HEK293 (cell line): Measurements from ENCODE around the gene STEAP1B.

Experiments
- CTCF ChIA-PET: fragments of 350-600 bp; formaldehyde crosslinking; extraction: SDS; loops from one replicate; lab custom pipeline; 2021; ENCODE audit warnings: antibody characterized with exemption; lab: Yijun Ruan, JAX
- POLR2A ChIA-PET: fragments of 300-600 bp; formaldehyde crosslinking; extraction: SDS; loops from one replicate; lab custom pipeline; 2020; ENCODE audit warnings: antibody characterized with exemption, inconsistent platforms; lab: Yijun Ruan, JAX
- H3K27ac ChIP-seq: fragments of 200-500 bp; sonication (Bioruptor generic); 2 replicates; pipeline ENCODE4 v1.5.1; 2014; ENCODE audit warnings: low read depth, low read length, control low read depth, inconsistent platforms; ENCODE audit errors: extremely low read depth
- H3K36me3 ChIP-seq, 2 experiments: fragments of 200-500 bp in 1 of 2; sonication (Bioruptor generic) in 1 of 2; 1 replicate in 1 of 2; 2 replicates in 1 of 2; pipeline ENCODE4 v1.5.1; 2014 to 2017; ENCODE audit warnings: inconsistent platforms in 2 of 2, low read length in 2 of 2; ENCODE audit not compliant: control insufficient read depth in 2 of 2, insufficient read depth in 1 of 2
- H3K4me1 ChIP-seq: fragments of 200-500 bp; sonication (Bioruptor generic); 2 replicates; pipeline ENCODE4 v1.5.1; 2014; ENCODE audit warnings: mild to moderate bottlenecking, low read length, inconsistent platforms; ENCODE audit not compliant: control insufficient read depth, insufficient read depth
- H3K4me3 ChIP-seq: 2 replicates; pipeline ENCODE4 v1.5.1; 2011; ENCODE audit warnings: low read depth, mild to moderate bottlenecking, control low read depth, low read length, moderate library complexity
- H3K9me3 ChIP-seq: fragments of 200-500 bp; sonication (Bioruptor generic); 2 replicates; pipeline ENCODE4 v1.5.1; 2014; ENCODE audit warnings: low read depth, low read length, inconsistent platforms; ENCODE audit not compliant: control insufficient read depth, insufficient read depth
- BCL11A ChIP-seq: fragments of 450-650 bp; formaldehyde crosslinking; IDR thresholded peaks from 2 replicates; pipeline ENCODE4 v1.5.1; 2016; ENCODE audit warnings: low read depth, missing biosample characterization, missing genetic modification characterization
- GFI1B ChIP-seq: fragments of 450-650 bp; formaldehyde crosslinking; IDR thresholded peaks from 2 replicates; pipeline ENCODE4 v1.5.1; 2016; ENCODE audit warnings: missing biosample characterization, missing genetic modification characterization
- GLI2 ChIP-seq: fragments of 450-650 bp; formaldehyde crosslinking; IDR thresholded peaks from 2 replicates; pipeline ENCODE4; 2017; ENCODE audit warnings: missing biosample characterization, missing genetic modification characterization, low read depth, borderline replicate concordance
- GLIS1 ChIP-seq: fragments of 450-650 bp; formaldehyde crosslinking; IDR thresholded peaks from 2 replicates; pipeline ENCODE4 v1.5.1; 2016; ENCODE audit warnings: missing biosample characterization, missing genetic modification characterization
- HOXA7 ChIP-seq: sonication (generic); formaldehyde crosslinking; IDR thresholded peaks from 2 replicates; pipeline ENCODE4 v1.8.1; 2022; ENCODE audit warnings: missing genetic modification reagents, borderline replicate concordance
- KLF8 ChIP-seq: fragments of 450-650 bp; formaldehyde crosslinking; IDR thresholded peaks from 2 replicates; pipeline ENCODE4 v1.5.1; 2016; ENCODE audit warnings: missing biosample characterization, missing genetic modification characterization
- TRIM28 ChIP-seq: IDR thresholded peaks from 2 replicates; pipeline ENCODE4 v1.6.1; 2011; ENCODE audit warnings: low read length, control low read depth, borderline replicate concordance
- ZBTB49 ChIP-seq: fragments of 450-650 bp; formaldehyde crosslinking; IDR thresholded peaks from 2 replicates; pipeline ENCODE4 v1.5.1; 2016; ENCODE audit warnings: missing biosample characterization, missing genetic modification characterization, low read depth
- ZBTB7A ChIP-seq: fragments of 450-650 bp; formaldehyde crosslinking; IDR thresholded peaks from 2 replicates; pipeline ENCODE4 v1.5.1; 2016; ENCODE audit warnings: low read depth, missing biosample characterization, missing genetic modification characterization
- ZFP69B ChIP-seq: fragments of 450-650 bp; formaldehyde crosslinking; IDR thresholded peaks from 2 replicates; pipeline ENCODE4 v1.5.1; 2016; ENCODE audit warnings: missing biosample characterization, missing genetic modification characterization
- ZNF274 ChIP-seq, 2 experiments: fragments of 200-500 bp in 1 of 2; fragments of 450-650 bp in 1 of 2; sonication (Bioruptor generic) in 1 of 2; formaldehyde crosslinking in 1 of 2; IDR thresholded peaks; 2 replicates each; pipeline versions ENCODE4 v1.5.1 to v1.6.1; 2014 to 2016; ENCODE audit warnings: borderline replicate concordance in 1 of 2, inconsistent platforms in 1 of 2, low read length in 1 of 2, missing biosample characterization in 1 of 2, missing genetic modification characterization in 1 of 2
- ZNF391 ChIP-seq: fragments of 450-650 bp; formaldehyde crosslinking; IDR thresholded peaks from 2 replicates; pipeline ENCODE4 v1.5.1; 2016; ENCODE audit warnings: low read depth, missing biosample characterization, missing genetic modification characterization, borderline replicate concordance
- ZNF404 ChIP-seq: fragments of 450-650 bp; formaldehyde crosslinking; IDR thresholded peaks from 2 replicates; pipeline ENCODE4 v1.5.1; 2017; ENCODE audit warnings: missing biosample characterization, missing genetic modification characterization
- ZNF48 ChIP-seq: fragments of 450-650 bp; formaldehyde crosslinking; IDR thresholded peaks from 2 replicates; pipeline ENCODE4 v1.5.1; 2016; ENCODE audit warnings: missing biosample characterization, missing genetic modification characterization
- ZNF521 ChIP-seq: fragments of 450-650 bp; formaldehyde crosslinking; IDR thresholded peaks from 2 replicates; pipeline ENCODE4 v1.5.1; 2017; ENCODE audit warnings: missing biosample characterization, mild to moderate bottlenecking, missing genetic modification characterization
- ZNF580 ChIP-seq: fragments of 450-650 bp; formaldehyde crosslinking; IDR thresholded peaks from 2 replicates; pipeline ENCODE4 v1.5.1; 2016; ENCODE audit warnings: missing biosample characterization, missing genetic modification characterization
- ZNF623 ChIP-seq: fragments of 450-650 bp; formaldehyde crosslinking; IDR thresholded peaks from 2 replicates; pipeline ENCODE4 v1.5.1; 2016; ENCODE audit warnings: missing biosample characterization, missing genetic modification characterization
- ZNF624 ChIP-seq: fragments of 450-650 bp; formaldehyde crosslinking; IDR thresholded peaks from 2 replicates; pipeline ENCODE4 v1.5.1; 2017; ENCODE audit warnings: missing biosample characterization, missing genetic modification characterization
- ZNF660 ChIP-seq: fragments of 450-650 bp; IDR thresholded peaks from 2 replicates; pipeline ENCODE4 v1.5.1; 2018; ENCODE audit warnings: missing biosample characterization, mild to moderate bottlenecking, missing genetic modification characterization
- ZSCAN23 ChIP-seq: fragments of 450-650 bp; formaldehyde crosslinking; IDR thresholded peaks from 2 replicates; pipeline ENCODE4 v1.5.1; 2016; ENCODE audit warnings: missing biosample characterization, missing genetic modification characterization
- TF ChIP-seq, protein P1 (sequence below): fragments of 450-650 bp; formaldehyde crosslinking; IDR thresholded peaks from 2 replicates; pipeline ENCODE4 v1.5.1; 2016; ENCODE audit warnings: missing biosample characterization, missing genetic modification characterization
- TF ChIP-seq, protein P2 (sequence below): fragments of 450-650 bp; formaldehyde crosslinking; IDR thresholded peaks from 2 replicates; pipeline ENCODE4 v1.5.1; 2016; ENCODE audit warnings: missing biosample characterization, missing genetic modification characterization

STEAP1B gene

DNA sequence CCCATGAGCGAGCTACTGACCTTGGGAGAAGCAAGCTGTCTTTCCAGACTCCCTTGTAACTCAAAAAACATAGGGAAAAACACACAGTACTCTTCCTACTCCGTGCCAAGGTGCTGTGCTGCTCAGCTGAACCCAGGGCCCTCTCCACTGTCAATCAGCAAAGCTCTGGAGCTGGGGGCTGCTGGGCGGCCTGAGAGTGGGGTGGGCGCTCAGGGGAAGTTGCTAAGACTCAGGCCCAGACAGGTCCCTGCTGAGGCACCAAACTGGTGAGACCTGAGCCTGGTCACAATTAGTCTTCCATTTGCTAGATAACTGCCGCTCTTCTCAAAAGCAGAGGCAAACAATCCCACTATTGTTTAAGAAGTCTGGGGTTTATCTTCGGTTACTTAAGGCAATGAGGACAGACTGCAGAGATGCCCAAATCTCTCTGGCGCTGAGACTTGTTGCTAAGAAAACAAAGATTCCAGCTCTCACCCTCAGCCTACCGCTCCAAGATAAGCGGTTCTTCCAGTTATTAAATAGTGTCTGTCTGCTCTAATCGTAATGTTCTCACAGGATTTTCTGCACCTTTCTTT is 22.0 kb downstream of the STEAP1B start:
- Histone ChIP-seq H3K9me3 (no peaks in the 10 kb centered on the region), H3K27ac (no peak overlapping the region), H3K4me1 (no peaks in the 10 kb centered on the region), H3K4me3 (no peak overlapping the region), H3K36me3 (no peaks in the 10 kb centered on the region)
- no peak for TF ChIP-seq GLI2 (tag by site-specific recombination)
- no peak for TF ChIP-seq ZNF404 (tag by site-specific recombination)
- no peak for TF ChIP-seq ZNF274 (IDR thresholded peaks at IDR 0.05; ENCODE audit: low read length)
- no peak for TF ChIP-seq ZNF274 (tag by site-specific recombination; IDR thresholded peaks at IDR 0.05; ENCODE audit: borderline replicate concordance)
- no peak for TF ChIP-seq KLF8 (tag by site-specific recombination)
- no peak for TF ChIP-seq ZNF623 (tag by site-specific recombination)
- TF ChIP-seq ZNF660 (tag by site-specific recombination), result no peak
- no peak for TF ChIP-seq BCL11A (tag by site-specific recombination)
- no peak for TF ChIP-seq ZSCAN23 (tag by site-specific recombination)
- TF ChIP-seq, protein P1, sequence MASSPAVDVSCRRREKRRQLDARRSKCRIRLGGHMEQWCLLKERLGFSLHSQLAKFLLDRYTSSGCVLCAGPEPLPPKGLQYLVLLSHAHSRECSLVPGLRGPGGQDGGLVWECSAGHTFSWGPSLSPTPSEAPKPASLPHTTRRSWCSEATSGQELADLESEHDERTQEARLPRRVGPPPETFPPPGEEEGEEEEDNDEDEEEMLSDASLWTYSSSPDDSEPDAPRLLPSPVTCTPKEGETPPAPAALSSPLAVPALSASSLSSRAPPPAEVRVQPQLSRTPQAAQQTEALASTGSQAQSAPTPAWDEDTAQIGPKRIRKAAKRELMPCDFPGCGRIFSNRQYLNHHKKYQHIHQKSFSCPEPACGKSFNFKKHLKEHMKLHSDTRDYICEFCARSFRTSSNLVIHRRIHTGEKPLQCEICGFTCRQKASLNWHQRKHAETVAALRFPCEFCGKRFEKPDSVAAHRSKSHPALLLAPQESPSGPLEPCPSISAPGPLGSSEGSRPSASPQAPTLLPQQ (tag by site-specific recombination), result no peak
- TF ChIP-seq, all 188 proteins: peak for 0
- CTCF ChIA-PET, result no interaction called here
- POLR2A ChIA-PET, result no interaction called here

- ChIA-PET POLR2A (no interaction called here), CTCF (no interaction called here)
- TF ChIP-seq, protein P2, sequence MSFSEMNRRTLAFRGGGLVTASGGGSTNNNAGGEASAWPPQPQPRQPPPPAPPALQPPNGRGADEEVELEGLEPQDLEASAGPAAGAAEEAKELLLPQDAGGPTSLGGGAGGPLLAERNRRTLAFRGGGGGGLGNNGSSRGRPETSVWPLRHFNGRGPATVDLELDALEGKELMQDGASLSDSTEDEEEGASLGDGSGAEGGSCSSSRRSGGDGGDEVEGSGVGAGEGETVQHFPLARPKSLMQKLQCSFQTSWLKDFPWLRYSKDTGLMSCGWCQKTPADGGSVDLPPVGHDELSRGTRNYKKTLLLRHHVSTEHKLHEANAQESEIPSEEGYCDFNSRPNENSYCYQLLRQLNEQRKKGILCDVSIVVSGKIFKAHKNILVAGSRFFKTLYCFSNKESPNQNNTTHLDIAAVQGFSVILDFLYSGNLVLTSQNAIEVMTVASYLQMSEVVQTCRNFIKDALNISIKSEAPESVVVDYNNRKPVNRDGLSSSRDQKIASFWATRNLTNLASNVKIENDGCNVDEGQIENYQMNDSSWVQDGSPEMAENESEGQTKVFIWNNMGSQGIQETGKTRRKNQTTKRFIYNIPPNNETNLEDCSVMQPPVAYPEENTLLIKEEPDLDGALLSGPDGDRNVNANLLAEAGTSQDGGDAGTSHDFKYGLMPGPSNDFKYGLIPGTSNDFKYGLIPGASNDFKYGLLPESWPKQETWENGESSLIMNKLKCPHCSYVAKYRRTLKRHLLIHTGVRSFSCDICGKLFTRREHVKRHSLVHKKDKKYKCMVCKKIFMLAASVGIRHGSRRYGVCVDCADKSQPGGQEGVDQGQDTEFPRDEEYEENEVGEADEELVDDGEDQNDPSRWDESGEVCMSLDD (tag by site-specific recombination), result no peak
- no peak for TF ChIP-seq HOXA7
- no peak for TF ChIP-seq ZBTB49 (tag by site-specific recombination)
- TF ChIP-seq ZBTB7A (tag by site-specific recombination), result no peak
- Histone ChIP-seq H3K27ac (no peak overlapping the region), H3K4me3 (no peak overlapping the region), H3K9me3 (no peaks in the 10 kb centered on the region), H3K36me3 (no peaks in the 10 kb centered on the region), H3K4me1 (no peaks in the 10 kb centered on the region)
These were observed 22.7 kb downstream of the STEAP1B start for GRCh38 chr7:22477262-22477661.

DNA sequence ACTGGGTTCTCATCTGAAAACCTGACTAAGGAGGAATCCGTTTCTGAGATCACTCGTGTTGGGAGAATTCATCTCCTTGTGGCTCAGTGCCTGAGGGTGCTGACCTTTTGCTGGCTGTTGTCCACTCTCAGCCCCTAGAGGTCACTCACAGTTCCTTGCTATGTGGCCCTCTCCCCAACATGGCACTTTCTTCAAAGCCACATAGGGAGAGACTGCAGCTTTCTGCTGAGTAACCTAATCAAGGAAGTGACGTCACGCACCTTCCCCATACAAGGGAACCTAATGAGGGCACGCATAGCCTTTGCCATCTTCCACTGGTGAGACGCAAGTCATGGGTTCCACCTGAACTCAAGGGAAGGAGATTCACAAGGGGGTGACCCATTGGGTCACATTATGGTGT is 23.2 kb downstream of the STEAP1B start:
- H3K4me3 ChIP-seq, result no peak overlapping the region
- ChIA-PET CTCF (no interaction called here), POLR2A (no interaction called here)
- no peaks in the 10 kb centered on the region for H3K4me1 ChIP-seq
- no peaks in the 10 kb centered on the region for H3K9me3 ChIP-seq
- no peaks in the 10 kb centered on the region for H3K36me3 ChIP-seq
- H3K27ac ChIP-seq, result no peak overlapping the region
- TF ChIP-seq GLIS1 (no peak), ZFP69B (tag by site-specific recombination) (no peak), TRIM28 (no peak), ZNF624 (tag by site-specific recombination) (no peak), GFI1B (tag by site-specific recombination) (no peak), ZNF48 (tag by site-specific recombination) (no peak), ZNF391 (tag by site-specific recombination) (no peak), ZNF580 (tag by site-specific recombination) (no peak), ZNF521 (tag by site-specific recombination) (no peak), ZSCAN23 (tag by site-specific recombination) (no peak)
